HEK293T (cell line): ENCODE data around the gene TOR1AIP1.
A peak's percentile ranks its signal among the peaks of the same experiment; 100 is the strongest.

Experiments
- FOXA1 ChIP-seq: fragments of 450-650 bp; IDR thresholded peaks from 2 replicates; pipeline ENCODE4 v1.6.1; 2016; ENCODE audit warnings: mild to moderate bottlenecking
- FOXM1 ChIP-seq: fragments of 450-650 bp; IDR thresholded peaks from 2 replicates; pipeline ENCODE4 v1.6.1; 2017; ENCODE audit warnings: mild to moderate bottlenecking, borderline replicate concordance
- L3MBTL2 ChIP-seq: fragments of 450-650 bp; conservative IDR thresholded peaks from 2 replicates; pipeline ENCODE4 v1.6.1; 2016; ENCODE audit warnings: mild to moderate bottlenecking
- PKNOX1 ChIP-seq: fragments of 450-650 bp; IDR thresholded peaks from 2 replicates; pipeline ENCODE4 v1.6.1; 2016

- no peak for TF ChIP-seq FOXA1
- peak; percentile 68 for TF ChIP-seq PKNOX1
- TF ChIP-seq FOXM1, result no peak
- TF ChIP-seq L3MBTL2, result no peak
Observed at GRCh38 chr1:179870870-179871269, 11.2 kb upstream of the TOR1AIP1 start.
